Smooth muscle cell (in vitro differentiated cells): ENCODE measurements around the gene HHATL. TPM values are rescaled to one million over a fixed set of nuclear protein-coding genes. Genes with fewer than 3 reads are reported as not detected.

Experiments
- DNase-seq: peaks from one replicate; lab custom pipeline; 2025; ENCODE audit not compliant: unreplicated experiment; lab: John Stamatoyannopoulos, UW
- H2AFZ ChIP-seq: fragments of 200-600 bp; sonication (generic); 2 replicates; pipeline ENCODE4 v1.6.0; 2016; ENCODE audit warnings: antibody characterized with exemption, low read depth, mild to moderate bottlenecking
- H3F3A ChIP-seq: fragments of 200-600 bp; sonication (generic); 2 replicates; pipeline ENCODE4 v1.6.0; 2017; ENCODE audit warnings: antibody characterized with exemption, low read depth
- H3K27ac ChIP-seq: fragments of 200-600 bp; sonication (generic); 2 replicates; pipeline ENCODE4 v1.5.1; 2016; ENCODE audit warnings: low read depth, mild to moderate bottlenecking
- H3K27me3 ChIP-seq: fragments of 200-600 bp; sonication (generic); 2 replicates; pipeline ENCODE4 v1.6.1; 2016; ENCODE audit warnings: low read depth, mild to moderate bottlenecking
- H3K36me3 ChIP-seq: fragments of 200-600 bp; sonication (generic); 2 replicates; pipeline ENCODE4 v1.5.1; 2016; ENCODE audit warnings: low read depth
- H3K4me1 ChIP-seq: fragments of 200-600 bp; sonication (generic); 2 replicates; pipeline ENCODE4 v1.5.1; 2016; ENCODE audit warnings: low read depth
- H3K4me2 ChIP-seq: fragments of 200-600 bp; sonication (generic); 2 replicates; pipeline ENCODE4 v1.6.0; 2016; ENCODE audit warnings: mild to moderate bottlenecking
- H3K4me3 ChIP-seq: fragments of 200-600 bp; sonication (generic); 2 replicates; pipeline ENCODE4 v1.5.1; 2016; ENCODE audit warnings: mild to moderate bottlenecking
- H3K79me2 ChIP-seq: fragments of 200-600 bp; sonication (generic); 2 replicates; pipeline ENCODE4 v1.6.0; 2016; ENCODE audit warnings: low read depth, mild to moderate bottlenecking
- H3K9ac ChIP-seq: fragments of 200-600 bp; sonication (generic); 2 replicates; pipeline ENCODE4 v1.6.0; 2016; ENCODE audit warnings: low read depth
- H3K9me3 ChIP-seq: fragments of 200-600 bp; sonication (generic); replicated peaks from 2 replicates; pipeline ENCODE4 v1.5.1; 2016; ENCODE audit warnings: low read depth
- H4K20me1 ChIP-seq: fragments of 200-600 bp; sonication (generic); 2 replicates; pipeline ENCODE4 v1.6.0; 2016; ENCODE audit warnings: low read depth
- CTCF ChIP-seq: fragments of 200-600 bp; sonication (generic); IDR thresholded peaks from 2 replicates; pipeline ENCODE4 v1.5.1; 2017; ENCODE audit warnings: borderline replicate concordance, mild to moderate bottlenecking, antibody characterized with exemption; ENCODE audit not compliant: insufficient read depth, poor library complexity, severe bottlenecking
- WGBS: methylation state at CpG from one replicate; pipeline ENCODE4 v1.1.7; 2016; ENCODE audit warnings: low lambda C conversion rate; 5-methylcytosine and 5-hydroxymethylcytosine counted together
- polyA plus RNA-seq: library from polyadenylated mRNA; unstranded; fragments of >200 nt; fragmentation: Nextera tagmentation; extraction: Ambion mirVana; gene quantifications from 2 replicates; pipeline ENCODE4 v1.2.1, GENCODE V29; 2016
- total RNA-seq: library from RNA; depleted of rRNA; stranded (reverse); fragments of >200 nt; gene quantifications from 2 replicates; pipeline ENCODE4 v1.2.3, GENCODE V29; 2014

HHATL gene
- total and polyA plus RNA-seq, 2 experiments from 2014 or later = not detected

GRCh38 chr3:42688016-42688415 lies 14.6 kb downstream of the HHATL start:
- peaks cover 3% of the 10 kb centered on the region for H3K27me3 ChIP-seq
- no peak for DNase-seq
- H3K9ac ChIP-seq = no peak overlapping the region
- H3K4me1 ChIP-seq = no peaks in the 10 kb centered on the region
- no peak for TF ChIP-seq CTCF
- no peaks in the 10 kb centered on the region for H3K9me3 ChIP-seq
- no peaks in the 10 kb centered on the region for H3F3A ChIP-seq
- H3K79me2 ChIP-seq = no peaks in the 10 kb centered on the region
- no peak overlapping the region for H3K4me3 ChIP-seq
- no peak overlapping the region for H3K27ac ChIP-seq
- WGBS = 93% methylated on average over 14 of the region's 15 CpGs
- H2AFZ ChIP-seq = no peak overlapping the region
- no peaks in the 10 kb centered on the region for H3K36me3 ChIP-seq
- no peaks in the 10 kb centered on the region for H4K20me1 ChIP-seq
- H3K4me2 ChIP-seq = no peak overlapping the region

DNA sequence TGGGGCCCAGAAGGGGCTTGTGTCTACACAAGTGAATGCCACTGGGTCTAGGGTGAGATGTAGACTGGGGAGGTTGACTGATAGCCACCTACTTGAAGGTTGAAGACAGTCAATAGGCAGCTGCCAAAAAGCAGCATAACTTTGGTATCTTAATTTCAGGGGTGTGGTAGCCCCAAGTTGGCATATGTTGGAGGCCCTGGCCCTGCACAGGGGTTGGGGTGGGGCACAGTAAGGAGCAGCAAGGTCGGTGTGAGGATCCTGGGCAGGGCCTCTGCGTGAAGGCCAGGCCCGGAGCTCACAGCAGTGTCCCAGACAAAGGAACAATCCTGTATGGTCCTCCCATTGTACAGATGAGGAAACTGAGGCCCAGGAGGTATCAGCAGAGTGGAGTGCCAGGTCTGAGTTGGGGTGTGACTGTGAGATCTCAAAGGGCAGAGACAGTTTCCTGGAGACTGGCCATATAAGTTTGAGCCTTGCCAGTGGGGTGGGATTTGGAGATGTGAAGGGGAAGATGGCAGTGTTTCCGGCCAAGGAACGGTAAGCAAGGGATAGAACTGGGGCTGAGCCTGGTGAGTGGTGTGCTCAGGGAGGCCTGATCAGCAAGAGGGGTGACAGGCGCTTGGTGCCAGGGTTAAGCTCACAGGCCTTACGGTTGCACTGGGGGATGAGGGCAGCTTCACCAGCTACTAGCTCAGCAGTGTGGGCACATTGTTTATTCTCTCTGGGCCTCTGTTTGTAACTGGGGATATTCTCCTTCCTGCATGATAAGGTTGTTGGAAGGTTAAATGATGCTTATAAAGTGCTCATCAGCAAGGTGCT lies 15.6 kb downstream of the HHATL start:
- no peak for TF ChIP-seq CTCF
- WGBS = 93% methylated on average over 7 of the region's 7 CpGs
- H4K20me1 ChIP-seq = no peaks in the 10 kb centered on the region
- H3K36me3 ChIP-seq = no peaks in the 10 kb centered on the region
- DNase-seq = no peak
- H2AFZ ChIP-seq = no peak overlapping the region
- no peaks in the 10 kb centered on the region for H3K4me1 ChIP-seq
- H3K27ac ChIP-seq = no peak overlapping the region
- no peaks in the 10 kb centered on the region for H3K79me2 ChIP-seq
- H3F3A ChIP-seq = no peaks in the 10 kb centered on the region
- H3K9me3 ChIP-seq = no peaks in the 10 kb centered on the region
- H3K4me2 ChIP-seq = no peak overlapping the region
- H3K4me3 ChIP-seq = no peak overlapping the region
- H3K9ac ChIP-seq = no peak overlapping the region
- H3K27me3 ChIP-seq = peaks cover 3% of the 10 kb centered on the region

- Histone ChIP-seq H3K79me2 (no peaks in the 10 kb centered on the region), H3K9me3 (no peaks in the 10 kb centered on the region), H2AFZ (no peak overlapping the region), H3K4me3 (no peak overlapping the region), H3K9ac (no peak overlapping the region), H3F3A (no peaks in the 10 kb centered on the region), H3K4me1 (no peaks in the 10 kb centered on the region), H3K27ac (no peak overlapping the region), H4K20me1 (no peaks in the 10 kb centered on the region), H3K27me3 (peaks cover 3% of the 10 kb centered on the region), H3K4me2 (no peak overlapping the region), H3K36me3 (no peaks in the 10 kb centered on the region)
- no peak for DNase-seq
- TF ChIP-seq CTCF = no peak
- WGBS = 97% methylated on average over 78 of the region's 80 CpGs
Observed at GRCh38 chr3:42685891-42686820, 16.4 kb downstream of the HHATL start.
